ENCODE measurements around the gene PBX4.

PBX4 gene

GRCh38 chr19:19543640-19544039 is 74.8 kb downstream of the PBX4 start:
- no peak for DNase-seq (ENCODE audit: extremely low read depth, low read depth)
- TF ChIP-seq CTCF (IDR thresholded peaks at IDR 0.05; ENCODE audit: low read depth, low read length), result no peak

DNA sequence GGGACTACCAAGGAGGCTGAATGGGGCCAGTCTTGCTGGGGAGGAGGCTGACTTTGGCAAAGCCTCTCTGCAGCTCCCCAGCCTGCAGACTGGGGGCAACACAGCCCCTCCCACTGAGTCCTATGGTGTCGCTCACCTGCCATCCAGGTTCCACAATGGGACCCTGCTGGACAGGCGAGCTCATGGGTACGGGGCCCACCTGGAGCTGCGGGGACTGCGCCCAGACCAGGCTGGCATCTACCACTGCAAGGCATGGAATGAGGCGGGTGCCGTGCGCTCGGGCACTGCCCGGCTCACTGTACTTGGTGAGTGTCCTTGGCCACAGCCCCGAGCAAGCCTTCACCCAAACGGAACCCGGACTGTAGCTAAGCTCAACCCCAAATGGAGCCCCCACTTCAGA is 75.4 kb downstream of the PBX4 start:
- DNase-seq (ENCODE audit: extremely low read depth, low read depth), result no peak
- no peak for TF ChIP-seq CTCF (IDR thresholded peaks at IDR 0.05; ENCODE audit: low read depth, low read length)

- no peak for TF ChIP-seq CTCF (IDR thresholded peaks at IDR 0.05; ENCODE audit: low read depth, low read length)
- no peak for DNase-seq (ENCODE audit: extremely low read depth, low read depth)
These were observed 76.0 kb downstream of the PBX4 start for GRCh38 chr19:19542507-19542906.

GRCh38 chr19:19541616-19542015 is 76.9 kb downstream of the PBX4 start:
- TF ChIP-seq CTCF (IDR thresholded peaks at IDR 0.05; ENCODE audit: low read depth, low read length), result no peak
- DNase-seq (ENCODE audit: extremely low read depth, low read depth), result no peak

GRCh38 chr19:19540715-19541515 is 77.6 kb downstream of the PBX4 start:
- TF ChIP-seq CTCF (IDR thresholded peaks at IDR 0.05; ENCODE audit: low read depth, low read length), result no peak
- DNase-seq (ENCODE audit: extremely low read depth, low read depth), result no peak

- no peak for DNase-seq (ENCODE audit: extremely low read depth, low read depth)
These were observed 78.3 kb downstream of the PBX4 start for GRCh38 chr19:19540064-19540714.

More at GRCh38 chr19:19540064-19540714, 78.3 kb downstream of the PBX4 start:
- TF ChIP-seq CTCF (IDR thresholded peaks at IDR 0.05; ENCODE audit: low read depth, low read length), result no peak

Measured in AG09319 (cell line).